ENCODE measurements around the gene WRAP73.

GRCh38 chr1:3636531-3636930, 13.4 kb downstream of the WRAP73 start:
- TF ChIP-seq CEBPB (IDR thresholded peaks at IDR 0.05) (no peak), MAX (IDR thresholded peaks at IDR 0.05) (no peak), FOXM1 (IDR thresholded peaks at IDR 0.05; ENCODE audit: borderline replicate concordance, low read depth) (no peak), YY1 (IDR thresholded peaks at IDR 0.05; ENCODE audit: low read depth) (no peak), RAD21 (IDR thresholded peaks at IDR 0.05; ENCODE audit: low read depth) (no peak), EP300 (IDR thresholded peaks at IDR 0.05; ENCODE audit: borderline replicate concordance) (no peak), REST (IDR thresholded peaks at IDR 0.05; ENCODE audit: low read depth) (no peak)

Measured in Ishikawa (cell line).